ENCODE measurements around the gene FOXJ1. TPM values are rescaled to one million over a fixed set of nuclear protein-coding genes. Genes with fewer than 3 reads are reported as not detected.

FOXJ1 gene
- total and polyA plus RNA-seq, 2 of the 8 experiments (the other 6 are each of a cell fraction or from before 2014, with no cell fraction given), result 4.7 to 5.4 TPM

DNA sequence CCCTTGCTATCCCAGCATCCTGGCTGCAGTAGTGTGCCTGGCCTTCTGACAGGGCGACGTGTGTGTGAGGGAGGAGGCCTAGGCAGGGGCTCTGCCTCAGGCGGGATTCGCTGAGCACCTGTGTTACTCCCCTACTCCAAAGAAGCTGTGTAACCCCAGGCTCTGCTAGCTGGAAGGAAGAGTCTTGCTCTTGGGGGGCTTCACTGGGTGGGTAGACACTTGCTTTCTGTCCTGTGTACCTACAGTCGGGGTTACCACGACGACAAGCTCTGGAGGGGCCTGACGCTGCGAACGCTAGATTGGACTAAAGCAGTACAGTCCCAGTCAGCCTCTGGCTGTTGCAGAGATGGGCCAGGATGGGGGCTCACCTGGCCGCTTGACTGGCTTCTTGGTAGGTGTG lies 47.0 kb downstream of the FOXJ1 start:
- H3K79me1 ChIP-seq (ENCODE audit: low read depth, low read length), result peaks cover 2% of the 10 kb centered on the region; the same call in 1 of the 2 replicates
- H3K79me2 ChIP-seq (ENCODE audit: control insufficient read depth in 1 of 2, insufficient read depth in 2 of 2, low read length in 2 of 2), result no peaks in the 10 kb centered on the region
- H3K9ac ChIP-seq (replicated peaks in 1 of 4; ENCODE audit: extremely low read depth in 1 of 4, low read depth in 3 of 4, low read length in 3 of 4), result no peak overlapping the region; a peak in 1 of 7 replicates
- H2BK5ac ChIP-seq (ENCODE audit: low read depth, low read length), result no peak overlapping the region
- no peak overlapping the region for H2BK20ac ChIP-seq (ENCODE audit: low read length)
- H2BK15ac ChIP-seq (ENCODE audit: low read length), result no peak overlapping the region
- H4K20me1 ChIP-seq (replicated peaks in 1 of 2; ENCODE audit: control insufficient read depth in 1 of 2, insufficient read depth in 2 of 2, low read length in 2 of 2), result peaks cover 0 to 3% of the 10 kb centered on the region in 2 experiments
- H3K27me3 ChIP-seq (replicated peaks in 1 of 4; ENCODE audit: control insufficient read depth in 3 of 4, extremely low read depth in 1 of 4, insufficient read depth in 3 of 4, low read length in 3 of 4), result no peaks in the 10 kb centered on the region
- H3K23ac ChIP-seq (ENCODE audit: insufficient read length), result no peak overlapping the region
- H3K27ac ChIP-seq (ENCODE audit: low read depth, low read length), result no peak overlapping the region
- H3K4me1 ChIP-seq (replicated peaks in 1 of 4; ENCODE audit: control insufficient read depth in 3 of 4, insufficient read depth in 4 of 4, low read length in 3 of 4), result no peaks in the 10 kb centered on the region
- H3K4me2 ChIP-seq (ENCODE audit: insufficient read depth in 1 of 2, low read depth in 2 of 2, low read length in 2 of 2), result no peak overlapping the region
- no peak overlapping the region for H3K56ac ChIP-seq (replicated peaks; ENCODE audit: insufficient read length, low read depth, low read length)
- no peak overlapping the region for H4K91ac ChIP-seq (replicated peaks; ENCODE audit: insufficient read length, low read length)
- H3K23me2 ChIP-seq (ENCODE audit: low read depth, low read length), result no peaks in the 10 kb centered on the region
- WGBS, 2 experiments (ENCODE audit: extremely low coverage in 1 of 2, insufficient coverage in 1 of 2, insufficient read length in 1 of 2, insufficient replicate concordance in 2 of 2, low coverage in 1 of 2, low lambda C conversion rate in 2 of 2, missing lambda C conversion rate in 1 of 2), result 98% methylated on average over 11 of the region's 11 CpGs; no CpG with 5 or more reads in 1 of the 2 experiments
- no peak overlapping the region for H3K18ac ChIP-seq (ENCODE audit: extremely low read depth, low read length)
- FAIRE-seq, result no peak
- no peak for DNase-seq (ENCODE audit: low read depth in 1 of 2, low spot score in 2 of 2)
- peaks cover 28 to 66% (median 40%) of the 10 kb centered on the region in 4 experiments; a peak in 7 of 8 replicates for H3K36me3 ChIP-seq (ENCODE audit: control insufficient read depth in 2 of 4, insufficient read depth in 4 of 4, low read length in 3 of 4)
- ChIA-PET CTCF (ENCODE audit: partially characterized antibody) (interaction anchor here (0.6 to 3.0 kb wide), 8 partner anchors 9 to 167 kb away, joined by 3 to 11 read pairs (median 4); partner anchors contain the start of genes EXOC7, GALR2 and ZACN), POLR2A (ENCODE audit: partially characterized antibody) (interaction anchor here (1.2 to 2.2 kb wide), 2 partner anchors 9 to 13 kb away, joined by 4 to 19 read pairs; partner anchors contain the start of gene EXOC7)
- H4K5ac ChIP-seq (ENCODE audit: insufficient read length, low read depth, low read length), result no peak overlapping the region
- no peak overlapping the region for H2BK12ac ChIP-seq (ENCODE audit: low read depth, low read length)
- no peaks in the 10 kb centered on the region for H3K9me3 ChIP-seq (ENCODE audit: insufficient read depth in 2 of 2, low read depth in 1 of 2, low read length in 1 of 2)
- H3K4me3 ChIP-seq (ENCODE audit: extremely low read depth in 1 of 4, insufficient read depth in 2 of 4, low read depth in 3 of 4, low read length in 4 of 4), result no peak overlapping the region
- no peak overlapping the region for H3K14ac ChIP-seq (ENCODE audit: insufficient read length)
- H3K4ac ChIP-seq (replicated peaks; ENCODE audit: insufficient read length, low read depth, low read length), result no peak overlapping the region
- H2AK5ac ChIP-seq (ENCODE audit: low read depth, low read length), result no peak overlapping the region
- no peak overlapping the region for H2BK120ac ChIP-seq (replicated peaks; ENCODE audit: low read depth, low read length)
- H2AFZ ChIP-seq (ENCODE audit: low read length), result no peak overlapping the region
- H4K8ac ChIP-seq (ENCODE audit: extremely low read depth, insufficient read depth, low read length), result no peak overlapping the region
- TF ChIP-seq EZH2 (IDR thresholded peaks at IDR 0.05; ENCODE audit: low read depth, low read length, severe bottlenecking), result no peak
- TF ChIP-seq TAF1 (IDR thresholded peaks at IDR 0.05; ENCODE audit: low read depth, low read length), result no peak
- TF ChIP-seq SAP30 (IDR thresholded peaks at IDR 0.05; ENCODE audit: insufficient read depth, insufficient replicate concordance, low read length), result no peak
- TF ChIP-seq HDAC2 (IDR thresholded peaks at IDR 0.05; ENCODE audit: borderline replicate concordance in 1 of 2, low read depth in 2 of 2, low read length in 2 of 2), result no peak
- TF ChIP-seq JUN (IDR thresholded peaks at IDR 0.05; ENCODE audit: low read depth, low read length), result no peak

Measured in H1 (cell line).